WI38 (cell line): ENCODE data around the gene S100A12.

ENCODE experiments used
- H3K4me3 ChIP-seq: 2 replicates; pipeline ENCODE4 v1.5.1; 2011; ENCODE audit warnings: low read depth, mild to moderate bottlenecking, control low read depth, low read length
- TF ChIP-seq, protein P1 (sequence below): IDR thresholded peaks from 2 replicates; pipeline ENCODE4 v1.5.1; 2012; ENCODE audit warnings: low read depth, mild to moderate bottlenecking, control low read depth, low read length

Gene S100A12

DNA sequence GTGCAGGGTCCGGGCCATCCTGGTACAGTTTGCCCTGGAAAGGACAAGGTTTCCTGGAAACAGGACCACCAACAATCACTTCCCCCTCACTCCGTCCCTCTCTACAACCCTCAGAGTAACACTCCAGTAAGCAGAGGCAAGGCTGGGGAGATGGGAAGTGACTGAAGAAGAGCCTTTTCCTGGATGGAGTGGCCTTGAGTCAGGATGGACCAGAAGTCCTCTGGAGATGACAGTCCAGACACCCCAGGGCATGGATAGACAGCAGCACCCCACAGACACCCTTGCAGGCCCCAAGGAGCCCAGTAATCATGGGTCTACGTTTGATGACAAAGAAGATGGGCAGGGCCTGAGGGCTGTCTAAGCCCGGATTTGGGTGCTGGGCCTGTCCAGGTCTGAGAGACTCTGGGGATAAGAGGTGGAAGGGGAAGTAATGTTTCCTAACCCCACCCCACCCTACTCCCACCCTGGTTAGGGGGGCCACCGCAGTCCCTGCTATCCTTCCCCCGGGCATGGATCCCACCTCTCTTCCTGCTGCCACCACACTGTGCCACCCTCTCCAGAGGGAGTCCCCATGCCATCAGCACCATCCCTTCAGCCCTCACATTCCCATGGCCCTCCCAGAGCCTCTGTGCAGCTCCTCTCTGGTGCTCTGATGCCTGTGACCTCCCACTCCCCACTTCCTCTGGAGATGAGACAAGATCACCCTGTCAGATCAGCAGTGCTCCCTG is 22.7 kb upstream of the S100A12 start:
- TF ChIP-seq, protein P1, sequence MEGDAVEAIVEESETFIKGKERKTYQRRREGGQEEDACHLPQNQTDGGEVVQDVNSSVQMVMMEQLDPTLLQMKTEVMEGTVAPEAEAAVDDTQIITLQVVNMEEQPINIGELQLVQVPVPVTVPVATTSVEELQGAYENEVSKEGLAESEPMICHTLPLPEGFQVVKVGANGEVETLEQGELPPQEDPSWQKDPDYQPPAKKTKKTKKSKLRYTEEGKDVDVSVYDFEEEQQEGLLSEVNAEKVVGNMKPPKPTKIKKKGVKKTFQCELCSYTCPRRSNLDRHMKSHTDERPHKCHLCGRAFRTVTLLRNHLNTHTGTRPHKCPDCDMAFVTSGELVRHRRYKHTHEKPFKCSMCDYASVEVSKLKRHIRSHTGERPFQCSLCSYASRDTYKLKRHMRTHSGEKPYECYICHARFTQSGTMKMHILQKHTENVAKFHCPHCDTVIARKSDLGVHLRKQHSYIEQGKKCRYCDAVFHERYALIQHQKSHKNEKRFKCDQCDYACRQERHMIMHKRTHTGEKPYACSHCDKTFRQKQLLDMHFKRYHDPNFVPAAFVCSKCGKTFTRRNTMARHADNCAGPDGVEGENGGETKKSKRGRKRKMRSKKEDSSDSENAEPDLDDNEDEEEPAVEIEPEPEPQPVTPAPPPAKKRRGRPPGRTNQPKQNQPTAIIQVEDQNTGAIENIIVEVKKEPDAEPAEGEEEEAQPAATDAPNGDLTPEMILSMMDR: no peak
- H3K4me3 ChIP-seq: no peak overlapping the region

DNA sequence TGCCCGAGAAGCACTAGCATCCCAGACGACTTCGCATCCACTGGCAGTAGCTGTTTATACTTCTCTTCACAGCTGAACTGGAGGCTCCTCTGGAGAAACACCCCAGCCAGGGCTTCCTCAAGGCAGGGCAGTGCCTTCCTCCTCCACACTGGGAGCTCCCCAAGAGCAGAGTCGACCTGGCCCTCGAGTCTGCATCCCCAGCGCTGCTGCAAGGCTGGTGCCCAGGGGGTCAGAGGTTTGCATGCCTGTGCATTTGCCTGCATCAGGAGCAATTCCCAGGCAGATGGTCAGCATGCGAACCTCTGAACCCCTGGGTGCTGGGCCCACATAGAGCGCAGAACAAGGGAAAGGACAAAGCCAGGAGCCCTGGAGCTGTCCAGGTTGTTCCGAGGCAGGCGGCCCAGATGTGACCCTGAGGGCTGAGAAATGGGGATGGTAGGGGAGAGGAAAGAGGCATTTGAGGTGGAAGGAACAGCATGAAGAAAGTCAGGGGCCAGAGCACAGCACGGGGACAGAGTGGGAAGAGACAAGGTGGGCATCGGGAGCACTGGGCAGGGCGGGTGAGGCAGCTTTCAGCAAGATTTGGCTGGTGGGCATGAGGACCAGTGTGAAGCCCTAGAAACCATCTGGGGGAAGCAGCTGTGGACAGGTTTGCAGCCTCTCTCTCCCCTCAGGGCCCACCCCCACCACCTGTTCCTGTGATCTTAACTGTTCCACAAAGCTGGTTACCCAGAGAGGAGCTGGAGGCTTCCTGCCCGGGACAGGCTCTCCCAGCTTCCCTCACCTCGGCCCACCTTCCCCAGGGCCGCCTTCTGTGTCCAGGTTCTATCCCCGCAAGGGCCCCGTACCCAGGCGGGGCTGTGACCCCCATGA is 21.9 kb upstream of the S100A12 start:
- H3K4me3 ChIP-seq: no peak overlapping the region
- TF ChIP-seq, protein P1: no peak

DNA sequence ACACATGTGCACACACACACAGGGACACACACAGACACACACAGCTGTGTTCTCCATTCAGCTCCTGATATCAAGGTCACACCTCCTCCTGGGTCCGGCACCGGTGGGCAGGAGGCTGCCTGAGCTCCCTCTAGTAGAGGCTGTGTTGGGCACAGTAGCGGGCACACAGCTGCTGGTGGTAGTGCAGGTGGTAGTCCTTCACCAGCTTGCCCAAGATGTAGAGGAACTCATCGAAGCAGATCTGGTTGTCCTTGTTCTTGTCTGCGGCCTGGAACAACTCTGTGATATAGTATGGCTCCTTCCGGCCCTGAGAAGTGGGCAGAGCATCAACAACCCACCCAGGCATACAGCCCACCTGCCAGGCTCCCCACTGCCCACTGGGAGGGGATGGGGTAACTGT is 21.0 kb upstream of the S100A12 start:
- TF ChIP-seq, protein P1: no peak
- no peak overlapping the region for H3K4me3 ChIP-seq

DNA sequence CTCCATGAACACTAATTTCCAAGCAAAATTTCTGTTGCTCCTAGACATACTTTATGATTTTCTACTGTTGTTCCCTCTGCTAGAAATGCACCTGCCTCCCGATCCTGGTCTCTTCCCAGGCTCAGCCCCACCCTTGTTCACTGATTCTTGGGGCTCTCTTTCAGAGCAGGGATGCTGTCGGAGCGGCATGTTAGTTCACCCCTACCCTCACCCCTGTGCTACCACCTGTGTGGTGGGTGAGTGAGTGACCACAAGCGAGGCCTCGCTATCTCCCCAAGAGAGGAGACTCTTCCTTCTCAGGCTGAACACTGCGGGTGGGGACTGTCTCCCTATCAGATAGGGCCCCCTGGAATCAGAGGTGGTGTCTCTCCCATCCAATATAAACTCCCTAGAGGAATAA is 20.4 kb upstream of the S100A12 start:
- H3K4me3 ChIP-seq: no peak overlapping the region
- TF ChIP-seq, protein P1: no peak

DNA sequence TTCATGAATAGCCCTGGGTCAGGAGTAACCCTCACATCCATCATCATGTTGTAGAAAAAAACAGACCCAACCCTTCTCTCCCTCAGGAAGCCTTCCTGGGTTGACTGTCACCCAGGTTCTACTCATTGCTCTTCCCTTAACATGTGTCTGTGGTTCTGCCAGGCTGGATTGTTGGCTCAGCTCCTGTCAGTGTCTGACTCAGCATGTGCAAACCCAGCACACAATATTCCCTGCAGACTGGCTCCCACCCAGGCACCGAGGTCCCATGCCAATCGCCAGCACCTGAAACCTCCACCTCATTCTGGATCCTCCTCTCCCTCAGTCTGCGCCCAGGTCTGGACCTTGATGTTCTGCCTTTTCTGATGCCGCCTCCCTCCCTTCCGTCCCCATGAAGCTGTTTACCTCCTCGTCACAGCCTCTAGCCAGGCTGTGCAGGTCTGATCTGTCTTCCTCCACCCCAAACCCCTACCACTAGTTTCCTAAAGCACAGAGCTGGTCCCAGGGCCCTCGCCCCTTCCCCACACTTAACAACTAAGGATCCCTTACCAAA is 19.8 kb upstream of the S100A12 start:
- TF ChIP-seq, protein P1: no peak
- H3K4me3 ChIP-seq: no peak overlapping the region

DNA sequence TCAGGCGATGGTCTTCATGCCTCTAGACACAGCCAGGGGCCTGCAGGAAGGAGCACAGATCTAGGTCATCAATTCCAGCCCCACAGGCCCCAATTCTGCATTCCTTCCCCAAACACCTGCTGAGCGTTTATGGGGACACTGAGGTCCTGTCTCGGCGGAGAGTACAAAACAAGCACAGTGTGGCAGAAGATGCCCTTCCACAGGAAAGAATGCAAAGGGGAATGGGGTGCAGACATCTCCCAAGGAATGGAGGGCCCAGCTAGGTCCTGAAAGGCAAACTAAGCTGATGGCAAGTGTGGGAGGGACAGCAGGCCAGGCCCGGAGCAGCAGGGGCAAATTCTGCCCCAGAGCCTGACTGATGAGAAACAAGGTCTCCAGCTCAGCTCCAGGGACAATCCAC is 19.0 kb upstream of the S100A12 start:
- TF ChIP-seq, protein P1: no peak
- H3K4me3 ChIP-seq: no peak overlapping the region

DNA sequence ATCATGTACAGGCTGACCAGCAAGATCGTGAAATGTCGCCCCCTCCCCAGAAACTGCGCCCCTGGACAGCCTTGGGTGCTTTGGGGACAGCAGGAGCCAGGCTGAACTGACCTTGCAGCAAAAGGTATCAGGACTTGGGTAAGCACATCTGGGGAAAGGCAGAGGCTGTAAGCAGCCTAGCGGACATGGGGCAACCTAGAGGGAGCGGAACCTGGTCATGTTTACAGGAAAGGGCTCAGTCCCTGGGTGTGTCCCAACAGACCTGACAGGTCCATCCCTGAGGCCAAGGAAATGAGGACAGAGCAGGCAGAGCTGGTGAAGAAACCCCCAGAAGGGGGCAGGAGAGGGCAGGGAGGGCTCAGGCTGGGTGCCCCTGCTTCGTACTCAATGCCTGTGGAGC is 18.5 kb upstream of the S100A12 start:
- no peak overlapping the region for H3K4me3 ChIP-seq
- TF ChIP-seq, protein P1: no peak
